Measurements from ENCODE around the gene MASTL. TPM values are rescaled to one million over a fixed set of nuclear protein-coding genes. Genes with fewer than 3 reads are reported as not detected.

The MASTL gene
- 12.8 and 15.3 TPM in 2 replicates for total RNA-seq

GRCh38 chr10:27155066-27155754 is at the start of gene MASTL:
Gene MASTL, plus strand, starts transcription at chr10:27155352. Its CDS starts 75 bp downstream, at chr10:27155427.

Small RNAs within 50 kb of the gene (small RNA-seq; reads per million reads assigned to genes)
- 6.0 reads per million, percentile 93 among the genes with 10 or more reads in this experiment for gene RNU2-24P
- gene RNU7-12P: 1.1 reads per million, percentile 61 among the genes with 10 or more reads in this experiment

Other genes starting within 250 kb of the MASTL start
- 7.2 and 10.6 TPM in 2 replicates for gene ANKRD26, start 54.9 kb upstream of the MASTL start, total RNA-seq
- 81.3 and 90.6 TPM in 2 replicates for gene YME1L1, start 968 bp upstream of the MASTL start, total RNA-seq
- gene ACBD5, start 85.4 kb downstream of the MASTL start, total RNA-seq: 27.5 and 29.7 TPM in 2 replicates

Data from placental epithelial cell (primary cell).